B cell (primary cell): ENCODE results near the gene ZNF609. TPM values are rescaled to one million over a fixed set of nuclear protein-coding genes. Genes with fewer than 3 reads are reported as not detected.
A peak's percentile ranks its signal among the peaks of the same experiment; 100 is the strongest.

ENCODE experiments used
- ATAC-seq: fragments of 200-7000 bp; cut with Tn5 transposase; one replicate; pipeline ENCODE4 v1.10.0; 2021; ENCODE audit warnings: low read depth, mild to moderate bottlenecking, moderate number of reproducible peaks, moderate library complexity
- CTCF ChIA-PET: fragments of 350-600 bp; sonication (Branson Sonifier 250); formaldehyde crosslinking; loops from one replicate; lab custom pipeline; 2021; ENCODE audit warnings: antibody characterized with exemption, inconsistent platforms; lab: Charles Lee
- POLR2A ChIA-PET: fragments of 350-600 bp; sonication (Branson Sonifier 250); formaldehyde crosslinking; loops from one replicate; lab custom pipeline; 2021; ENCODE audit warnings: antibody characterized with exemption; lab: Charles Lee
- DNase-seq: peaks from one replicate; pipeline ENCODE4 v3.0.0; 2013
- H2AFZ ChIP-seq: 2 replicates; pipeline ENCODE4 v1.6.1; 2012; ENCODE audit warnings: mild to moderate bottlenecking, low read depth, low read length; ENCODE audit not compliant: insufficient read depth, poor library complexity, severe bottlenecking
- H3K27ac ChIP-seq, 2 donors: 1 replicate in 1 of 2; 2 replicates in 1 of 2; pipeline ENCODE4 v1.5.1; 2012 to 2013; ENCODE audit warnings: low read length in 2 of 2, mild to moderate bottlenecking in 2 of 2, moderate library complexity in 1 of 2
- H3K27me3 ChIP-seq, 4 experiments: fragments of 200-600 bp in 1 of 4; sonication (generic) in 1 of 4; replicated peaks in 1 of 4; 1 replicate in 2 of 4; 2 replicates in 2 of 4; pipeline versions ENCODE4 v1.6.1 to v1.7.0; 2013 to 2016; ENCODE audit warnings: low read length in 3 of 4, mild to moderate bottlenecking in 2 of 4, mixed read lengths in 1 of 4, moderate library complexity in 1 of 4; ENCODE audit not compliant: insufficient read depth in 4 of 4, control insufficient read depth in 3 of 4; ENCODE audit errors: control extremely low read depth in 1 of 4
- H3K36me3 ChIP-seq, 2 experiments: replicated peaks in 1 of 2; 1 replicate in 1 of 2; 2 replicates in 1 of 2; pipeline versions ENCODE4 v1.6.1 to v1.7.1; 2013; ENCODE audit warnings: low read length in 1 of 2; ENCODE audit not compliant: insufficient read depth in 2 of 2, control insufficient read depth in 1 of 2; ENCODE audit errors: control extremely low read depth in 1 of 2, extremely low read depth in 1 of 2
- H3K4me1 ChIP-seq, 2 donors: fragments of 200-600 bp in 1 of 2; sonication (generic) in 1 of 2; 1 replicate in 1 of 2; 2 replicates in 1 of 2; pipeline versions ENCODE4 v1.5.1 to v1.6.1; 2013 to 2017; ENCODE audit warnings: low read length in 2 of 2; ENCODE audit not compliant: control insufficient read depth in 2 of 2, insufficient read depth in 2 of 2
- H3K4me2 ChIP-seq: replicated peaks from 2 replicates; pipeline ENCODE3; 2012; ENCODE audit warnings: mild to moderate bottlenecking, low read depth, low read length; ENCODE audit not compliant: poor library complexity, severe bottlenecking
- H3K4me3 ChIP-seq, 5 experiments: fragments of 200-600 bp in 1 of 5; sonication (generic) in 1 of 5; 1 replicate in 3 of 5; 2 replicates in 2 of 5; pipeline versions ENCODE4 v1.5.1 to v1.7.0; 2011 to 2016; ENCODE audit warnings: low read length in 4 of 5, mild to moderate bottlenecking in 4 of 5, low read depth in 2 of 5, control low read depth in 1 of 5, moderate library complexity in 1 of 5; ENCODE audit not compliant: insufficient read depth in 1 of 5; ENCODE audit errors: control extremely low read depth in 1 of 5, extremely low read depth in 1 of 5
- H3K79me2 ChIP-seq: fragments of 200-600 bp; sonication (generic); one replicate; pipeline ENCODE4 v1.6.0; 2016; ENCODE audit warnings: low read length; ENCODE audit not compliant: control insufficient read depth, insufficient read depth
- H3K9ac ChIP-seq: fragments of 200-600 bp; sonication (generic); 2 replicates; pipeline ENCODE4 v1.6.1; 2017; ENCODE audit warnings: mild to moderate bottlenecking, low read length, moderate library complexity
- H3K9me3 ChIP-seq, 3 donors: one replicate each; pipeline versions ENCODE4 v1.6.1 to v1.7.1; 2013; ENCODE audit warnings: low read length in 2 of 3; ENCODE audit not compliant: control insufficient read depth in 2 of 3, insufficient read depth in 1 of 3; ENCODE audit errors: control extremely low read depth in 1 of 3
- H4K20me1 ChIP-seq: 2 replicates; pipeline ENCODE4 v1.6.0; 2012; ENCODE audit warnings: mild to moderate bottlenecking, low read length; ENCODE audit not compliant: insufficient read depth, control insufficient read depth, poor library complexity, severe bottlenecking
- H3K27ac Mint-ChIP-seq: one replicate; pipeline ENCODE4 v1.8.0; 2021; ENCODE audit warnings: mixed read lengths
- H3K27me3 Mint-ChIP-seq: one replicate; pipeline ENCODE4 v1.8.0; 2021; ENCODE audit warnings: mixed read lengths
- H3K4me1 Mint-ChIP-seq: one replicate; pipeline ENCODE4 v1.8.0; 2021; ENCODE audit warnings: mixed read lengths
- H3K4me3 Mint-ChIP-seq: one replicate; pipeline ENCODE4 v1.8.0; 2021; ENCODE audit warnings: mixed read lengths
- H3K9me3 Mint-ChIP-seq: one replicate; pipeline ENCODE4 v1.8.0; 2022; ENCODE audit warnings: mixed read lengths; ENCODE audit not compliant: insufficient read depth
- EZH2 ChIP-seq: IDR thresholded peaks from 2 replicates; pipeline ENCODE4 v1.6.1; 2012; ENCODE audit warnings: borderline replicate concordance, low read depth, mild to moderate bottlenecking, moderate library complexity, low read length; ENCODE audit not compliant: insufficient read depth, poor library complexity, severe bottlenecking
- WGBS: methylation state at CpG from one replicate; pipeline ENCODE4 v1.1.5; 2013; ENCODE audit warnings: missing lambda C conversion rate; ENCODE audit not compliant: insufficient coverage; 5-methylcytosine and 5-hydroxymethylcytosine counted together
- intact Hi-C: fragments of 100-400 bp; cut with micrococcal nuclease; formaldehyde crosslinking; loops from one replicate; pipeline ENCODE4 v1.10.0; 2022
- polyA plus RNA-seq: library from polyadenylated mRNA; depleted of rRNA; stranded (reverse); fragments of >200 nt; gene quantifications from 2 replicates; pipeline ENCODE4 v1.2.3, GENCODE V29; 2012
- total RNA-seq, 2 donors: library from RNA; stranded (reverse); fragments of 120-200 nt in 1 of 2; gene quantifications; 1 replicate in 1 of 2; 2 replicates in 1 of 2; pipeline versions ENCODE4 v1.2.3 to v1.2.4, GENCODE V29; 2013 to 2022
- TF ChIP-seq, protein P1 (sequence below): fragments of 200-600 bp; IDR thresholded peaks from one replicate; pipeline ENCODE4 v1.8.0; 2022; ENCODE audit warnings: antibody characterized with exemption, mild to moderate bottlenecking

The ZNF609 gene
- total and polyA plus RNA-seq, 2 donors (not counting 1 experiment from before 2014, with no cell fraction given), result 5.8 to 32.9 TPM

DNA sequence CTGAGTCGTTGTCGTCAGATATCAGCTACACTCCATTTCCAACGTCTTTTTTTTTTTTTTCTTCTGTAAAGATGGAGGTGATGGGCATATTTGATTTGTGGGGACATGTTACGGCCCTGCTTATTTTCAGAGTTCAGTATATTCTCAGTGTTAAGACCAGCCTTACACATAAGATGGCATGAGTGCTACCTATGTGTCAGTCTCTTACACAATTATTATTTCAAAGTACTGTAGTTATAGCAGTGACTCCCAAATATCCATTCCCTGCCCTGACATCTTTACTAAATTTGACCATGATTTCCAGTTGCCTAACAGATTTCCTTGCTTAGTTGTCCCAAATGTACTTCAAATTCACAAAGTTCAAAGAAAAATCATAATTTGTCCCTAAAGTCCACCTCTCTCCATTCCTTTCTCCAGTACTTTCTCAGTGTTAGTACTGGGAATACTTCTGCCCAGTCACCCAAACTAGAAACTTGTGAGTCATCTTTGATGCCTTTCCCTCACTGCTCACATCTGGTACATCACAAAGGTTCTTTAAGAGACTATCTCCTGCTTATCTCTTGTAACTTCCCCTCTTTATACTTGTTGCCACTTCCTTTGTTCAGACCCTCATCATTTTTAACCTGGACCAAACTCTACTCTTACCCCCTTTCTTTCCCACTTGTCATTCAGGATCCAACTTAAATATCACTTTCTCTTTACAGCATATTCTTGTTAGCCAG, 67.0 kb downstream of the ZNF609 start:
- TF ChIP-seq, protein P1, sequence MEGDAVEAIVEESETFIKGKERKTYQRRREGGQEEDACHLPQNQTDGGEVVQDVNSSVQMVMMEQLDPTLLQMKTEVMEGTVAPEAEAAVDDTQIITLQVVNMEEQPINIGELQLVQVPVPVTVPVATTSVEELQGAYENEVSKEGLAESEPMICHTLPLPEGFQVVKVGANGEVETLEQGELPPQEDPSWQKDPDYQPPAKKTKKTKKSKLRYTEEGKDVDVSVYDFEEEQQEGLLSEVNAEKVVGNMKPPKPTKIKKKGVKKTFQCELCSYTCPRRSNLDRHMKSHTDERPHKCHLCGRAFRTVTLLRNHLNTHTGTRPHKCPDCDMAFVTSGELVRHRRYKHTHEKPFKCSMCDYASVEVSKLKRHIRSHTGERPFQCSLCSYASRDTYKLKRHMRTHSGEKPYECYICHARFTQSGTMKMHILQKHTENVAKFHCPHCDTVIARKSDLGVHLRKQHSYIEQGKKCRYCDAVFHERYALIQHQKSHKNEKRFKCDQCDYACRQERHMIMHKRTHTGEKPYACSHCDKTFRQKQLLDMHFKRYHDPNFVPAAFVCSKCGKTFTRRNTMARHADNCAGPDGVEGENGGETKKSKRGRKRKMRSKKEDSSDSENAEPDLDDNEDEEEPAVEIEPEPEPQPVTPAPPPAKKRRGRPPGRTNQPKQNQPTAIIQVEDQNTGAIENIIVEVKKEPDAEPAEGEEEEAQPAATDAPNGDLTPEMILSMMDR, result no peak
- TF ChIP-seq EZH2, result no peak
- peaks cover 20% of the 10 kb centered on the region for H3K4me1 Mint-ChIP-seq
- WGBS, result no CpG with 5 or more reads among the region's 4 CpGs
- Histone ChIP-seq H3K79me2 (peaks cover 76% of the 10 kb centered on the region), H3K27me3 (no peaks in the 10 kb centered on the region), H2AFZ (no peak overlapping the region), H3K27ac (no peak overlapping the region), H3K4me2 (no peak overlapping the region), H3K4me3 (no peak overlapping the region), H4K20me1 (peaks cover 6% of the 10 kb centered on the region), H3K9ac (no peak overlapping the region), H3K9me3 (peaks cover 0 to 6% (median 0%) of the 10 kb centered on the region in 3 donors), H3K4me1 (no peaks in the 10 kb centered on the region), H3K36me3 (peaks cover 0 to 2% of the 10 kb centered on the region in 2 experiments)
- no peaks in the 10 kb centered on the region for H3K9me3 Mint-ChIP-seq
- CTCF ChIA-PET, result no interaction called here
- H3K27me3 Mint-ChIP-seq, result no peaks in the 10 kb centered on the region
- DNase-seq (no peak), ATAC-seq (no peak)
- POLR2A ChIA-PET, result no interaction called here
- no peak overlapping the region for H3K4me3 Mint-ChIP-seq
- intact Hi-C loops, result no loop called here
- H3K27ac Mint-ChIP-seq, result peak overlapping the region; percentile 15

DNA sequence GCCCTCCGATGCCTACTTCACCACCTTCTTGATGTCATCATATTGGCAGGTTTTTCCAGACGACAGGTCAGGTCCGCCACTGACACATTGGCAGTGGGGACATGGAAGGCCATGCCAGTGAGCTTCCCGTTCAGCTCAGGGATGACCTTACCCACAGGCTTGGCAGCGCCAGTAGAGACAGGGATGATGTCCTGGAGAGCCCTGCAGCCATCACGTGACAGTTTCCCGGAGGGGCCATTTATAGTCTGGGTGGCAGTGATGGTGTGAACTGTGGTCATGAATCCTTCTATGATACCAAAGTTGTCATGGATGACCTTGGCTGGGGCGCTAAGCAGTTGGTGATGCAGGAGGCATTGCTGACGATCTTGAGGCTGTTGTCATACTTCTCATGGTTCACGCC, 68.5 kb downstream of the ZNF609 start:
- Histone ChIP-seq H3K9ac (no peak overlapping the region), H3K27me3 (no peaks in the 10 kb centered on the region), H3K36me3 (peaks cover 0 to 2% of the 10 kb centered on the region in 2 experiments), H3K9me3 (peaks cover 0 to 6% (median 0%) of the 10 kb centered on the region in 3 donors), H3K27ac (no peak overlapping the region), H3K4me2 (no peak overlapping the region), H3K4me1 (no peaks in the 10 kb centered on the region), H4K20me1 (peaks cover 6% of the 10 kb centered on the region), H2AFZ (no peak overlapping the region), H3K79me2 (peaks cover 90% of the 10 kb centered on the region), H3K4me3 (no peak overlapping the region)
- Mint-ChIP-seq H3K4me1 (peaks cover 26% of the 10 kb centered on the region), H3K4me3 (no peak overlapping the region), H3K9me3 (no peaks in the 10 kb centered on the region), H3K27me3 (no peaks in the 10 kb centered on the region), H3K27ac (no peak overlapping the region)
- DNase-seq (no peak), ATAC-seq (no peak)
- no peak for TF ChIP-seq EZH2
- TF ChIP-seq, protein P1, result no peak
- intact Hi-C loops, result no loop called here
- ChIA-PET CTCF (no interaction called here), POLR2A (no interaction called here)
- WGBS, result over 99% methylated on average over 10 of the region's 10 CpGs
